Coronary artery (tissue), 2 donors: Measurements from ENCODE around the gene KCNJ12.
"Not testable (repeated sequence)": the region's sequence is repeated elsewhere in the genome, so short reads cannot be mapped to it uniquely, and the experiment has no call there.

Source experiments
- DNase-seq: peaks from one replicate; pipeline ENCODE4 v3.0.0-alpha.2; 2017; ENCODE audit warnings: low spot score
- H3K27ac ChIP-seq, 2 donors: fragments of 200-600 bp; sonication (generic); one replicate each; pipeline ENCODE4 v1.5.1; 2016 to 2019
- H3K4me3 ChIP-seq: fragments of 200-600 bp; sonication (generic); 2 replicates; pipeline ENCODE4 v1.5.1; 2016; ENCODE audit warnings: mild to moderate bottlenecking, moderate library complexity
- TF ChIP-seq, protein P1 (sequence below): fragments of 200-600 bp; sonication (generic); IDR thresholded peaks from one replicate; pipeline ENCODE4 v1.5.1; 2019; ENCODE audit warnings: antibody characterized with exemption

Gene KCNJ12

DNA sequence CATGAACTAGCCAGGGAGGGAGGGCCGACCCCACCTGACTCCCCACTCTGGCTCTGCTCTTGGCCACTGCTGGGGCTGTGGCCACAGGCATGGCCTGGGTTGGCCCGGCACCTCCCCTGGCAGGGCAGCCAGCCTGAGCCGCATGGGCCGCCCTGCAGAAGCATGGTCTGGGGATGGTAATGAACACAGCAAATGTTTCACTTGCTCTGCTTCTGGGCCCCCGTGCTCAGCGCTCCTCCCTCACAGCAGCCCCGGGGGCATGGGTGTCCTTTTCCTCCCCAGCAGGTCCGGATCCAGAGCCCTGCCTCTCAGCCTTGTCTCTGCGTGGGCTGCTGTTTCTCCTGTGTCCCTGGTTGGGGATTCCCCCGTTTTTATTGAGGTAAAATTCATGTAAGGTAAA lies 30.9 kb upstream of the KCNJ12 start:
- H3K27ac ChIP-seq, result no peak overlapping the region
- no peak overlapping the region for H3K4me3 ChIP-seq
- TF ChIP-seq, protein P1, sequence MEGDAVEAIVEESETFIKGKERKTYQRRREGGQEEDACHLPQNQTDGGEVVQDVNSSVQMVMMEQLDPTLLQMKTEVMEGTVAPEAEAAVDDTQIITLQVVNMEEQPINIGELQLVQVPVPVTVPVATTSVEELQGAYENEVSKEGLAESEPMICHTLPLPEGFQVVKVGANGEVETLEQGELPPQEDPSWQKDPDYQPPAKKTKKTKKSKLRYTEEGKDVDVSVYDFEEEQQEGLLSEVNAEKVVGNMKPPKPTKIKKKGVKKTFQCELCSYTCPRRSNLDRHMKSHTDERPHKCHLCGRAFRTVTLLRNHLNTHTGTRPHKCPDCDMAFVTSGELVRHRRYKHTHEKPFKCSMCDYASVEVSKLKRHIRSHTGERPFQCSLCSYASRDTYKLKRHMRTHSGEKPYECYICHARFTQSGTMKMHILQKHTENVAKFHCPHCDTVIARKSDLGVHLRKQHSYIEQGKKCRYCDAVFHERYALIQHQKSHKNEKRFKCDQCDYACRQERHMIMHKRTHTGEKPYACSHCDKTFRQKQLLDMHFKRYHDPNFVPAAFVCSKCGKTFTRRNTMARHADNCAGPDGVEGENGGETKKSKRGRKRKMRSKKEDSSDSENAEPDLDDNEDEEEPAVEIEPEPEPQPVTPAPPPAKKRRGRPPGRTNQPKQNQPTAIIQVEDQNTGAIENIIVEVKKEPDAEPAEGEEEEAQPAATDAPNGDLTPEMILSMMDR, result no peak
- peak; percentile 67 for DNase-seq

DNA sequence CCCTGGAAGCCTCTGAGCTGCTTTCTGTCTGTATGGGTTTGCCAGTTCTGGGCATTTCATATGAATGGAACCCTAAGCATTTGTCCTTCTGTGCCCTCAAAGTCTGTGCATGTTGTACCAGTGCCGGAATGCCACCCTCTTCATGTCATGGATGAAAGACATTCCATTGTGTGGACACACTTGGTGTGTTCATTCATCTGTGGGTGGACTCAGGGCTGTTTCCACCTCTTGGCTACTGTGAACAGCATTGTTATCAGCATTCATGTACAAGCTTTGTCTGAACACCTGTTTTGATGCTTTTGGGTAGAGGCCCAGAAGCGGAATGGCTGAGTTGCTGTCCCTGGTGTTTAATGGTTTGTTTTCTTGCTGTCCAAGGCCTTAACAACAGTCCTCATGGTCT lies 30.1 kb upstream of the KCNJ12 start:
- not testable (repeated sequence) for DNase-seq, H3K4me3 ChIP-seq, H3K27ac ChIP-seq

DNA sequence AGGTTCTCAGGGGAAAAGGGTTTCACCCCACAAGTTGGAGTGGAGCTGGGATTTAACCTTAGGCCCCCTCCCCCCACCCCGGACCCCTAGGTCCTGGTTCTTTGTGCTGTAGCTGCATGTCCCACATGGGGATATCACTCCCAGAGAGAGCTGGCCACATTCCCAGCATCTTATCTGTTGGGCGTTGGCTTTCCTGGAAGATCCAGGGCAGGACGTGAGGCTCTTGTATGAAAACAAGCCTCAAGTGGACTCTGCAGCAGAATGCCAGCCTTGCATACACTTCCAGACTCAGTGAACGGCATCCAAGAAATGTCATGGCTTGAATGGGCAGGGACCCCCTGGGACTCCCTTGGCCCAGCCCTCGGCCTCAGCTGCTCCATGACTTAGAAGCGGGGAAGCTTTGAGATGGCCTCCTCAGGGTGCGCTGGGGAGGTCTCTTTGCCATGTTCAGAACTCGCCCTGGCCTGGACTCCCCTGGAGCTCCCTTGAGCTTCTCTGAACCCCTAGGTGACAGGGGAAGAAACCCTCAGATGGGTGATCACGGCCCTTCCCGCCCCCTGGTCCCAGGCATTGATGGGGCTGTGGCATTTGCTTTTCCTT lies 29.4 kb upstream of the KCNJ12 start:
- peak overlapping the region in 1 of 2 donors; percentile 32 for H3K27ac ChIP-seq
- DNase-seq, H3K4me3 ChIP-seq: not testable (repeated sequence)

DNA sequence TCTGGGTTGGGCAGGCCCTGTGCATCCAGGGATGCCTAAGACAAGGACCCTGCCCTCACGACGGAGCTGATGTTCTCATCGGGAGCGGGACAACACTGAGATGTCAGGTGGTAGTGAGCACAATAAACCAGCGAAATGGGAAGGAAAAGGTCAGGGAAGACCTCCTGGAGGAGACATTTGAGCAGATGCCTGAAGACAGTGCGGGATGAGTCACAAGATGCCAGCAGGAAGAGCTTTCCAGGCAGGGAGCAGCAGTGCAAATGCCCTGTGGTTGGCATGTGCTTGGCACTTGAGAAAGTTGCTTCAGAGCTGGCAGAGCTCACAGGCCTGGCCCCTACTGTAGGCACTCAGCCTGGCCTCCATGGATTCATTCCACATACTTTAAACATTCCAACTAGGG lies 28.5 kb upstream of the KCNJ12 start:
- H3K27ac ChIP-seq, H3K4me3 ChIP-seq, DNase-seq: not testable (repeated sequence)

DNA sequence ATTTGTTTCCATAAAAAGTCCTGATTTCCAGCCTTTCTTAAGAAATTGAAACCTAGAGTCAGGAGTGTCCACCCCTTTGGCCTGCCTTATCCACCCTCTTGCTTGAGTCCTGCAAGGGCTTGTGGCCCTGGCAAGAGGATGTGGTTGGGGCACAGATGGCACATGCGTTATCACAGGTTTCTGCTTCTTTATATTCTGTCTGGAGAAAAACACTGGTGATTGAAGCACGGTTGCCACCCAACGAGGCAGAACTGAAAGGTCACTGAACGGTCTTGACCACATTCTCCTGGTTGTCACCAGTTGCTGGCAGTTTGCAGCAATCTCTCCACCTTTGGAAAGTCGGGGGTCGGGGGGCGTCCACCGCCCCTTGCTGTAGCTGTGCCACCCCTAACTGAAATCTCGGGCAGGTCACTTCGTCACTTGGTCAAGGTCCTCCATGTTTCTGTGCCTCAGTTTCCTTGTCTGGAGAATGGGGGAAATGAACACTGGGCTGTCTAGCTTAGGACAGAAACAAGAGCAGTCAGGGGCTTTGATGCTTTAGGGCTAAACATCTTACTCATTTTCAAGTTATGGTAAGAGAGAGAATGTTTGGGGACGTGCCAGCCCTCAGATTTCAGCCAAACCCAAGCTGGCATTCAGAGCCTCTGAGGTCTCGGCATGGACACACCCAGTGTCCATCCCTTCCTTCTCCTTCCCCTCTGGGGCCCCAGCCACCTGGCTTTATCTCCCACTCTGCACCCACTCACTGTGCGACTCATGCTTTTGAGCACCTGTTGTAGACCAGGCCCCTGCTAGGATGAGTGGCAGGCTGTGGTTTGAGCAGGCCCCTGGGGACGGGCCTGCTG lies 27.9 kb upstream of the KCNJ12 start:
- H3K27ac ChIP-seq, DNase-seq, H3K4me3 ChIP-seq: not testable (repeated sequence)

DNA sequence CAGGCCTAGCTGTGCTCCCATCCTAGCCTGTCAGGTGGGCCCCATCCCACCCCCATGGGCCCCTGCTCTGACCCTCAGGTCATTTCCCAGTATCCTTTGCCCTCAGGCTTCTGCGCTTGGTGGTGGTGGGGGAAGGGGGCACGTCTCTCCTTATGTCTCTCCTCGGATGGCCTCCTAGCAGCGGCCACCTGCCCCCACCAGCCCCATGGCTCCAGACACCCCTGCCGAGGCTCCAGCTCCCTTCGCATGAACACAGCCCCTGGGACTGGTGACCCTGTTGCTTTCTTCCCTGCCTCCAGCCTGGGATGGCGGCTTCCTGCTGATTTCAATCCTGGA lies 27.3 kb upstream of the KCNJ12 start:
- H3K27ac ChIP-seq, DNase-seq, H3K4me3 ChIP-seq: not testable (repeated sequence)

DNA sequence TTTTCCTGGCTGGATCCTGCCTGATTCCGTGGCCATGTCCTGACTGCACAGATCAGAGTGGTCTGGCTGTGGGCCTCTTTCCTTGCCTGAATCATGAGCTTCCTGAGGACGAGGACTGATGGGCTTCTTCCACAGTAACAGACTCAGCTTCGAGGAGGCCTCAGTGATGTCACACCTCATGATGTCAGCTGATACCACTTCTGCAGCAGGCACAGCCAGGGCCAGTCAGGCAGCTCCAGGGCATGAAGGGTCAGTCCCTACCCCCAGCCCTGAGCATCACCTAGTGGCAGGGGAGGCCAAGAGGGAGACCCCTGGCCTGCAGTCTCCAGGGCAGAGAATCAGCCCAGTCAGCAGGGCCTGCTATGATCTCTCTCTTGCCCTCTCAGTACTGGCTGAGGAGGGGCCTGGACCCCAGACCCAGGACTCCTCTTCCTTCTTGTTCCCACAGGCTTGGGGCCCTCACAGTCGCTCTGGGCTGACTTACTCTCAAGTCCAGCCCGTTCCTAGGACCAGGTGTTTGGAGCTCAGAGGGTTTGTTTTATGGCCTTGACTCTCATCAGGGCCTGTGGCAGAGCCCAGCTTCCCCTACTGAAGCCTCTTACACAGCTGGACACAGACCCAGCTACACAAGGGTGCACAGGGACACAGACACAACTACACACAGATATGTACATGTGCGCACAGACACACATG lies 26.7 kb upstream of the KCNJ12 start:
- H3K4me3 ChIP-seq, H3K27ac ChIP-seq, DNase-seq: not testable (repeated sequence)

DNA sequence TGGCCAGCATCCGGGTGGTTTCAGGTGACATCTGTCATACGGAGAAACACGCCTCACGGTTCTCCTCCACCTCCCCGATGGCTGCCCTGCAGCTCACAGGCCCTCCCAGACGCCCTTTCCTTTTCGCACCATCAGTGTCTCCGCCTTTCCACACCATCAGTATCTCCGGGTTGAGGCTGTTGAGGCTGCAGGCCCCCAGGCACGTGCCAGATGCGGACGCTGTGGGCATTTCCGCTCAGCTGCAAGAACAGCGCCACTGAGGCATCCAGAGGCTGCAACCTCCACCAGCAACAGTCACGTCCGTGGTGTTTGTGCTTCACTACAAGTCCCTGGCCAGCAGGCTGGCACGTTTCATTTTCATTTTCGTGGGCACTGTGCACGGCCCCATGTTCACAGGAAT lies 25.7 kb upstream of the KCNJ12 start:
- not testable (repeated sequence) for H3K4me3 ChIP-seq, DNase-seq, H3K27ac ChIP-seq

DNA sequence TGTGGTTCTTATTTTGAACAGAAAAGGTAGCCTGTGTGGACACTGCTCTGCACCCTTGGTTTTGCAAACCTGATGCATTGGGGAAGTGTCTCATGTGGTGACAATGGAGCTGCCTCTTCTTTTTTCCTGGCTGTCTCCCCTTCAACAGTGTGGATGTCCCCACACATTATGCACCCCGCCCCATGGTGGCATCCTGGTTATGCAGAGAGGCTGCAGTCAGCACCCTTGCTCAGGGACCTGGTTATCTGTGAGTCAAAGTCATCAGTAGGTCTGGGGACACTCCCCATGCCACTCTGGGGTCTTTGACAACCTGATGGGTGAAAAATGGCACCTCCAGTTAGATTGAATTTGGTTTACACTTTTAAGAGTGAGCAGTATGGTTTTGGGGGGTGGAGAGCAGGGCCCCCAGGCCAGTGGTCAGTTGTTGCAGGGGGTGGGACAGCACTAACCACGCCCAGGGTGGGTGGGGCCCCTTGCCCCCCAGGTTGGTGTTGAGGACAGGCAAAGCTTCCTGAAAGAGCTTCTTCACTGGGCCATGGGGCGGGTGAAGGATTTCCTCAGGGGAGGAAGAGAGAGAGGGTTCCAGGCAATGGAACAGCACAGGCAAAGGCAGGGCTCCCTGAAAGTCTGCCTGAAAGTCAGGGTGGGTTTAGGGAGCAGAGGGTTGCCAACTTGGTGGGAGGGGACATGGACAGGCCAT lies 24.6 kb upstream of the KCNJ12 start:
- Histone ChIP-seq H3K27ac (no peak overlapping the region), H3K4me3 (no peak overlapping the region)
- TF ChIP-seq, protein P1, result no peak
- DNase-seq, result no peak

DNA sequence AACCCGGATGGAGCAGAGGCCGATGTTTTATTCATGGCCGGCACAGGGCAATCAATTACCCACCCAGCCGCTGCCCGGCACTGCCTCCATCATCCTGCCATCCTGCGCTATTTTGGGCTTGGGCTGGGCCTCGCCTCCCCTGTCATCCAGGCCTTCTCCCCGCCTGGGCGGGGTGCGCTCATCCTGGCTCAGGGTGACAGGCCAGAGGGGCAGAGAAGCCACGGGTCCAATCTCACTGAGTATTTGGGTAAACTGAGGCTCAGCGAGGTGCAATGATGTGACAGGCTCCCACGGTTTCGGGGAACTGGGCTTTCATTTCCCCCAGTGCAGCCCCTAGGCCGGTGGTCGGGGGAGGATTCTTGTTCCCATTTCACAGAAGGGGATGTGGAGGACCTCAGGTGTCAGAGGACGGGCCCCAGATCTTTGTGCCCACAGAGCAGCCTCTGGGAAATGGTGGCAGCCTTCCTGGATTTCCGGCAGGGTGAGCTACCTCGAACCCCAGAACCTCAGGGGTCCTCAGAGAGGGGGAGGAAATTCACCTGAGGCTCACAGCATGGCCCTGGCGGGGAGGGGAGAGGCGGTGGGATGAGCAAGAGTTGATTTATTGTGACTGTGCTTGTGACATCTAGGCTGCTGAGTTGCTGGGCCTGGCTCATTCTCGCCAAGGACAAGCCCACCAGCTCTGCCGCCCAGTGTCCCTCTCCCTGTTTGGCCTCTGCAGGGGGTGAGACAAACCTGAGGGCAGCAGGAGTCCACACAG lies 23.8 kb upstream of the KCNJ12 start:
- Histone ChIP-seq H3K27ac (no peak overlapping the region), H3K4me3 (no peak overlapping the region)
- TF ChIP-seq, protein P1, result no peak
- DNase-seq, result no peak
